GM19468 (cell line): ENCODE results near the gene C18orf63.
A peak's percentile ranks its signal among the peaks of the same experiment; 100 is the strongest.
"Not testable (repeated sequence)": the region's sequence is repeated elsewhere in the genome, so short reads cannot be mapped to it uniquely, and the experiment has no call there.

Source experiments
- ATAC-seq: cut with Tn5 transposase; IDR thresholded peaks from one replicate; pipeline ENCODE4 v1.9.1; 2021; ENCODE audit warnings: mild to moderate bottlenecking, moderate library complexity, moderate number of reproducible peaks; ENCODE audit not compliant: unreplicated experiment; ENCODE audit errors: extremely low read depth

C18orf63 gene

DNA sequence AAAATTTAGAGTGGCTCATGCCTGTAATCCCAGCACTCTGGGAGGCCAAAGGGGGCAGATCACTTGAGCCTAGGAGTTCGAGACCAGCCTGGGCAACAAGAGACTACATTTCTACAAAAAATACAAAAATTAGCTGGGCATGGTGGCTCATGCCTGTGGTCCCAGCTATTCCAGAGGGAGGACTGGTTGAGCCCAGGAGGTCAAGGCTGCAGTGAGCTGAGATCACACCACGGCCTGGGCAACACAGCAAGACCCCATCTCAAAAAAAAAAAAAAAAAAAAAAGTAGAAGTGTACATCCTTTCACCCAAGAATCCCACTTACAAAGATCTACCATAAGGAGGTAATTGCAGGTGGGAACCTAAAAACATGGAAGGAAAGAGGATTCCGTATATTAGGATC, 30.1 kb upstream of the C18orf63 start:
- ATAC-seq, result not testable (repeated sequence)

DNA sequence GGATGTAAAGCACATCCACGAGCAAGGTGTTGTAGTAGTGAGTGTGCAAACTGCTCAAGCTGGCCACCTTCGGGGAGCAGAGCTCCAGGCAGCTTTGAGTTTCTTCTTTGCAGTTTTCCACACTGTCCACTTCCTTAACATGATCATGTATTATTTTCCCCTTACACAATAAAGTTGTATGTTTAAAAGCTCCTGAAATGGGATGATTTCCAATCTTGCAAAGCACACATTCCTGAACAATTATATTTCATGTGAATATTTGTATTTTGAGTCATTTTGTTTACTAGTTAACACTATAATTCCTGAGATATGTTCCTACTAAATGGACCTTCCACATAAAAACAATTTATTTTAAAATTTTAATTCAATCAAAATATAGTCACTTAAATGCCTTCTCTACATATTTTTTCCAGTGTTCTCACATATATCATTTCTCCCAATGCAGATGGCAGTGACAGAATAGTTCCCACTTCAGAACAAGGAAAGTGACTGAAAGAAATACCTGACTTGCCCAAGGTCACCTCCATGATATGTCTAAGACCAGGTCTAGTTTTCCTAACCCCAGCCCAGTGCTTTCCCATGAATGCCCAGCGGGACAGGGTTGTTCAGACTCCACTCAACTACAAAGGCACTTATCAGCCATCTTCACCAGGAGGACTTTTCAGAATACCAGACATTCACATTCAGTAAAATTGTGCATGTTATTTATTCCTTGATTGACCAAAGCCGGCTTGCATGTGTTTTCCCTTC, 29.4 kb upstream of the C18orf63 start:
- ATAC-seq, result no peak

DNA sequence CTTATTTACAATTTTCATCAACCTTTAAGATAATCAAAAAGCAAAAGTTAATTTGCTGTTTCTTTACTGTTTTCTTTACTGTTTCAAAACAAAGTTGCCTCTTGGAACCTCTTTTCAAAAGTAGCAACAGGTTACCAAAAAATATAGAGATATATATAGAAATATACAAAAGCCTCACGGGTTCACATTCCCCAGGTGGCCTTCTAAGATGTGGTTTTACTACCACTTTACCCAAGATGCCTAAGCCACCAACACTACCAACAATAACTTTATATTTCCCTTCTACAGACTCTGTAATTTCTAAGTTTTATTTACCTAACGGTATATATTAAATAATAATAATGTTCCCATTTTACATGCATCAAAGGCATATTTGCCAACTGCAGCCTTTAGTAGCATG, 28.8 kb upstream of the C18orf63 start:
- no peak for ATAC-seq

DNA sequence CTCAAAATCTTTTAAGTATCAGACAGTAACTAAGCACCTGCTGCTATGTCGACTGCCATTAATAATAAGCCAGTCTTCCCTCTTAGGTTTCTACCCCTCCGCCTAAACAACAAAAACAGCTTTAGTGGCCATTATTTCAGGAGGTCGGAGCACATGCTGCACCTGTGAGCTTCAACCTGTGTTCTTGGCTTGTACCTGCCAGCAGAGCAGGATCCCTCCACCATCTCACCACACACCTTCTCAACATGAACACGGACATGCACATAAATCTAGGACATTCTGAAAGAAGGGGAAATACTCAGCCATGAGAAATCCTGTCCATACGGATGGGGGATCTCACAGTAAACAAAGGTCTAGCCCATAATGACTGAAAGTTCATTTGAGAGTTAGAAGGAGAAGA, 27.6 kb upstream of the C18orf63 start:
- no peak for ATAC-seq

DNA sequence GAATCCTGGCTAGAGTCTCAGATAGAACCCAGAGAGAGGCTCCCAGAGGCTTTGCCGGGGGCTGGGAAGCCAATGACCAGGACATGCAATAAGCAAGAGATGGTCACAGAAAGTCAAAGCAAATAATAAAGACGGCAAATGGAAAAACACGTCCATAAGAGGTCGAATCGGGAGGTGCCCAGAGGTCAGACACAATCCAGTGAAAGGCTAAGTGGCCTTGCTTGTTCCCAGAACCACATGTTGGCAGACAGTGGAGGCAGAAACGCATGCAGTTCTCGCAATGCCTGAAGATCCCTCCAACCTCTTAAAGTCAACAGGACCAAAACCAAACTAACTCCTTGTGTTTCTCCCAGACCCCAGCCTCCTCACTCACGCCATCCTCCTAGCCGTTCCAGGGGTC, 26.9 kb upstream of the C18orf63 start:
- no peak for ATAC-seq

DNA sequence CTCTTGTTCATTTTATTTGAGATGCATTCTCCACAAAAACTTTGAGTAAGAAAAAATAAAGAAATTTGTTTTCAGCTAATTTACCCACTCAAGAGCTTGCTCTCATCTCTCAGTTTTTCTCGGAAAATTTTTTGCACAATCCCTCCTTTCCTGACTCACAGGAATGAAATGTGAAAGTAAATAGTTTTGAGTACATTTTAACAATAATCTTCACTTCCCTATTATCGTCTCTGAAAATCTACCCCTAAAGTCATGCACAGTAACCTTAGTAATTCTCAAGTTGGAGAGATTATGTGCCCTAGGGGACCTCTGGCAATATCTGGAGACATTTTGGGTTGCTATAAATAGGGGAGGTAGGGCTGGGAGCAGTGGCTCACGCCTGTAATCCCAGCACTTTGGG, 26.5 kb upstream of the C18orf63 start:
- ATAC-seq, result no peak

DNA sequence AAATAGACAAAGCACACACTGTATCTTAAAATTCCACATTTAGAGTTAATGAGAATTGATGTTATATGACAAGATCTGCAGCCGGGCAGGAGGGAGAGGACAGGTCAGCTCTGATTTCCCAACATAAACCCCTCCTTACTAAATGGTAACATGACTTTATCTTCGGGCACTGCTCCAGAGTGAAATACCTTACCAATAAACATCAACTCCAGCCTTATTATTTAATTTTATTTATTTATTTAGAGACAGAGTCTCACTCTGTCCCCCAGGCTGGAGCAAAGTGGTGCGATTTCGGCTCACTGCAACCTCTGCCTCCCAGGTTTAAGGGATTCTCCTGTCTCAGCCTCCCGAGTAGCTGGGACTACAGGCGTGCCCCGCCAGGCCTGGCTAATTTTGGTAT, 25.6 kb upstream of the C18orf63 start:
- no peak for ATAC-seq

DNA sequence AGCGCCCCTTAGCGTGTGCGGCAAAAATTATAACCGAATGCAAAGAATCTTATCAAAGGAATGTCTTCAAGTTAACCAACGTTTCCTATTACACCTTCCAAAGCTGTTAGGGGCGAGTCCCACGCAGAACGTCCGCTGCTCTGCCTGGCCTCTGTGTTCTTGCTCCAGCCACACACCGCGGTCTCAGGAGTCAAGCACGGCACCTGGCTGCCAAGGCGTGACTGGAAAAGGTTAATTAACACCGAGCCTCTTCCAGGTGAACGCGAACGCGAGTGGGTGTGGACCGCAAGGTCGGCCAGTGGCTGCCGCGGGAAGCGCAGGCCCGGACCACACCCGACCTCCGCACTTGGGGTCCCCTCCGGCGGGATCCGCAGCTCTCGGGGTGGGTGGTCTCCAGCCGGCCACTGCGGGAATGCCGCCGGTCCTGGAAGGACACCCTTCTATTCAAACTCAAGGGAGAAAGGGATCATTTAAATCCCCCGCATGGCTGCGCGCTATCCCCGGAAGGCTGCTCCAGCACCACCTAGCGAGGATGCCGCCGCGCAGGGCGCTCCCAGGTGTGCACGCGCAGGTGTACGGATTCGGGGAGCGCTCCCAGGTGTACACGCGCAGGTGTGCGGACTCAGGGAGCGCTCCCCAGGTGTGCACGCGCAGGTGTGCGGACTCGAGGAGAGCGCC, 24.7 kb upstream of the C18orf63 start:
- ATAC-seq, result no peak

DNA sequence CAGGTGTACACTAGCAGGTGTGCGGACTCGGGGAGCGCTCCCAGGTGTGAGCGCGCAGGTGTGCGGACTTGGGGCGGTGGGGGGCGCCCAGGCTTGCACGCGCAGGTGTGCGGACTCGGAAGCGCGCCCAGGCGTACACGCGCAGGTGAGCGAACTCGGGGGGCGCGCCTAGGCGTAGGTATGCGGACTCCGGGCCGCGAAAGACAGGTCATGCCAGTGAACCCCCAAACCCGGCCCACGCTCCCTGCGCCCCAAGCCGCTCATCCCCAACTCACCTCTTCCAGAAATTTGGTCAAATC, 24.2 kb upstream of the C18orf63 start:
- ATAC-seq, result no peak

DNA sequence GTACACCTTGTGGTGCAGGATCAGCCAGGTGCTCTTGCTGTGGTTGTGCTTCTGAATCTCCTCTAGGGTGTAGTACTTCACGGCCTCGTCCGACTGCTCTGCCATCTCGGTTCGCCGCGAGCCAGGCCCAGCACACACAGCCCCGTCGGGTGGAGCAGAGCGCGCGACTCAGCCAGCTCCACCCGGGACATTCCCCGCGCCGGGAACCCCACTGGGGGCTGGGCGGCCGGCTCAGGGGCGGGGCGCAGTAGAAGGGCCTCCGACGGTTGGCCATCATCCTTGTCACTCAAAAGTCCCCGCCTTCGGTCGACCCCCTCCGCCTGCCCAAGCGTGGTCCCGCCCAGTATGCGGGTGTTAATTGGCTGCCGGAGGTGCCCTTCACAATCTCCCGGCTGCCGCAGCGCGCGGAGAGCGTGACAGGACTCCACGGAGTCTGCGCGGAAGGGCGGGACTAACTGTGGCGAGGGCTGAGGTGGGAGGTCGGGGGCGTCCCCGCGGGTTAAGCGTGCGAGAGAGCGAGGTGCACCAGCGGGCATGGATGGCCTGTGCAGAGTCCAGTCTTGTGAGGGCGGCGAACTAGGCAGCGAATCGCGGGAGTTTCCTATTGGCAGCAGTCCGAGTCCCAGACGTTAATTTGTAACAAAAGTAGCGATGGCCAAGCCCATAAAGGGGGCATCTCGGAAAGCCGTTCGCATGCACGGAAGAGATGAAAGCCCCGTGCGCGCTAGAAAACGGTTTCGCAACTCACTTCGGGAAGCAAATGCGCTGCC, 23.7 kb upstream of the C18orf63 start, which contains the start of gene CYB5A:
CYB5A (minus strand) TSS at position 193 of the 770 bp plus-strand sequence; CDS start at position 105, 88 bp downstream.
- peak; percentile 99 for ATAC-seq

DNA sequence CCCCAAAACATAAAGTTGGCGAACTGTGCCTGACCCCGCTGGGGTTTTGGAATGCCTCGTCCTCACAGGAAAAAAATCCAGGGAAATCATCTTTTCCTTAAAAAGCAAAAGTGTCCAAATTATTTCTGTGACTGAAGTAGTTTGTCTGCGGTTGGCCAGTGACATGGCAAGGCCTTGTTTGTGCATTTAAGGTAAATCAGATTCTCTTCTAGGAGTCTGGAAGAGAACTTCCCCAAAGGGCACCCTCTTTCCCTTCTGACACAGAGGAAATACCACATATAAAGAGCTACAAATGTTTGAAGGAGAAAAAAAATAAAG, 23.1 kb upstream of the C18orf63 start:
- no peak for ATAC-seq

DNA sequence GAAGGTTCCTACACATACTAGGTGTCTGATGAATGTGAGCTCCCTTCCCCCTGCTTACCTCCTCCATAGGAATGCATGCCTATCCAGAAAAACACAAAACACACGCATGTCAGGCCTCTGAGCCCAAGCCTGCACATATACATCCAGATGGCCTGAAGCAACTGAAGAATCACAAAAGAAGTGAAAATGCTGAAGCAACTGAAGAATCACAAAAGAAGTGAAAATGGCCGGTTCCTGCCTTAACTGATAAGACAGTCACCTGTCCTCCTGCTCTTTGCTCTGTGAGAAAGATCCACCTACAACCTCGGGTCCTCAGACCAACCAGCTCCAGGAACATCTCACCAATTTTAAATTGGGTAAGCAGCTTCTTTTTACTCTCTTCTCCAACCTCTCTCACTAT, 22.7 kb upstream of the C18orf63 start:
- ATAC-seq, result not testable (repeated sequence)

DNA sequence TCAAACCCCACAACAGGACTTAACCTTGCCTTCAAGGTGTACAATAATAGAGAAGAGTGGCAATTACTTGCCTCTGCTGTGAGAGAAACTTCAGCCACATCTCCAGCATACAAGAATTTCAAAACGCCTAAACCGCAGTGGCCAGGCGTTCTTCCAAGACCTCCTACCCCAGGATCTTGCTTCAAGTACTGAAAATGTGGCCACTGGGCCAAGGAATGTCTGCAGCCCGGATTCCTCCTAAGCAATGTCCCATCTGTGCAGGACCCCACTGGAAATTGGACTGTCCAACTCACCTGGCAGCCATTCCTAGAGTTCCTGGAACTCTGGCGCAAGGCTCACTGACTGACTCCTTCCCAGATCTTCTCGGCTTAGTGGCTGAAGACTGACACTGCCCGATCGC, 21.1 kb upstream of the C18orf63 start:
- no peak for ATAC-seq

DNA sequence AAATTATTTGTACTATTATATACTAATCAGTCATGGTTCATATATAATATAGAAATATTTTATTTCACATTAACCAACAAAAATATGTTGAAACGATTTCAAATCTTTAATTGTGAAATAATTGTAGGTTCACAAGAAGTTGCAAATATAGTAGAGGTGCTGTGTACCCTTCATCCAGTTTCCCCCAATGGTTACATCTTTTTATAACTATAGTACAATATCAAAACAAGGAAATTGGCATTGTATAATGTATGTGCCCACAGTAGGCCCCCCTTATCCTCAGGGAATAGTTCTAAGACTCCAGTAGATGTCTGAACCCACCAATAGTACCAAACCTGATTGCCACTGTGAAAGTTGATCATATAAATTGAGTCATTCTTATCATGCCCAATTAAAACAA, 16.5 kb upstream of the C18orf63 start:
- ATAC-seq, result no peak

DNA sequence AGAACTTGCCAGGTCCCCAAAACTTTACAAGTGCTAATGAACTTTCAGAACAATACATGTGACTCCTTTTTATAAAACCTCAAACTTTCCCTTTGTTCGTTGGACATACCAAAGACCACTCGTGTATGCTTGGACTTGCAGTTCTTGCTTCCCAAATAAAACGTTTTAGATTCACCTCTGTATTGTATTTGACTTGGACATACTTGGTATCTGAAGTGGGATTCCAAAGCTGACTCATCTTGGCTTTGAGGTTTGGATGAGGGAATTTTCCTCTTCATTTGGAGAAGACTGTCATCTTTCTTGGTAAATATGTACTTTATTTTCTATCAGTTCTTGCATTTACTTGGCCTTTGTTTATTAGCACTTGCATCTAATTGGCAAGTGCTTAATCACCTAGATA, 15.9 kb upstream of the C18orf63 start:
- ATAC-seq, result no peak

DNA sequence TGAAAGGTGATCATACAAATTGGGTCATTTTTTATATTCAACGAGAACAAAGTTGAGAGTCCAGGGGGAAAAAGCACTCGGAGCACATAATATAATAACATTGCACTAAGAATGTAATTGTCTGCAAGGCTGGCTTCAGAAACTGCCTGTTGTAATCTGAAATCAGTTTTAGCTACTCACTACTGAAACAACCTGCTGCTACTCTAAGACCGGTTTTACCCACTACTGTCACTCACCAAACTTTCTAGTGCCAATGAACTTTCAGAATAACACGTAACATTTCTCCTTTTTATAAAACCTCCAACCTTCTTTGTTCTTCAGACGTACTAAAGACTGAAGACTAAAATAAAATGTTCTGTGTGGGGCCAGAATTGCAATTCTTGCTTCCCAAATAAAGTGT, 12.3 kb upstream of the C18orf63 start:
- ATAC-seq, result no peak

DNA sequence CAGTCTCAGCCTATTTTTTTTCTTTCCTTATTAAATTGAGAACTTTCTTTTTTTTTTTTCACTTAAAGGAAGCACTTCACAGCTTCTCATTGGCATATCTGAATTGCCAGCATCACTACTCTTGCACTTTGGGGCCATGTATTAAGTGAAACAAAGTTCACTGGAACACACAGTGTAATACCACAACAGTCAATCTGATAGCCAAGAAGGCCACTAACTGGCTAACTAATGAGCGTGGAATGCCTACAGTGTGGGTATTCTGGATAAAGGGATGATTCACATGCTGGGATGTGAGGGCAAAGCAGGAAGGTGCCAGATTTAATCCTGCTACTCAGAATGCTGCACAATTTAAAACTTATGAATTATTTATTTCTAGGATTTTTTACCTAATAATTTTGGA, 11.7 kb upstream of the C18orf63 start:
- no peak for ATAC-seq

DNA sequence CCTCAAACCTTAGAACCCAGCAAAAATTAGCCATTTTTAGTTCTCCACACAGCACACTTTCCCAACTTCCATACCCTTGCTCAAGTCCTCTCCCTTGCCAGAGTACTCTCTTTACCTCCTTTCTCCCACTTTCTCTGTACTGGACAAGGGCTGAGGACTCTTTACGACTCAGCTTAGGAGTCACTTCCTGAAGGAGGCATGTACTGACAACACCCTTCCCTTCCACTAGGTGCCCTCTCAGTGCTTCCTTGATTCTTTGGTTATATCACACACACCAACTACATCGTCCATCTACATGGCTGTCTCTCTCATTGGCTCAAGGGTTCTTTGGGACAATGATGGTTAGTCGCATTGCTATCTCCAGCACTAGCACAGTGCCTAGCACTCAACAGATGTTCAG, 5.2 kb upstream of the C18orf63 start:
- peak; percentile 66 for ATAC-seq

DNA sequence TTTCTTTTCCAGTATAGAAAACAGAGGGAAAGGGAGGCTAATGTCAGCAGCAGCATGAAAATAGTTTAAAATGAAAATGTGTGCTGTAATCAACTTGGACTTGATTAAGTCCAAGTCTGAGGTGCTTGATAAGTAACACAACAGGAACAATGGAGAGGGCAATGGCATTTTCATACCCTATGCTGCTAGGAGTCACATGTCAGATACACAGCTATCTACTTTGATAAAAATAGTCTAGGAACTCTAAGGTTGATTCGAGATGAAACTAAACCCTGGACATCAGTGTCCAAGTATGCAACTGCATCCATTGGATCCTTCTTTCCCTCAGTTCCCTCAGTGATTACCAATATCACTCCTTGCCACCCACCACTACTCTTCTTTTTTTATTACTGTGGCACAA, 4.6 kb upstream of the C18orf63 start:
- ATAC-seq, result no peak

DNA sequence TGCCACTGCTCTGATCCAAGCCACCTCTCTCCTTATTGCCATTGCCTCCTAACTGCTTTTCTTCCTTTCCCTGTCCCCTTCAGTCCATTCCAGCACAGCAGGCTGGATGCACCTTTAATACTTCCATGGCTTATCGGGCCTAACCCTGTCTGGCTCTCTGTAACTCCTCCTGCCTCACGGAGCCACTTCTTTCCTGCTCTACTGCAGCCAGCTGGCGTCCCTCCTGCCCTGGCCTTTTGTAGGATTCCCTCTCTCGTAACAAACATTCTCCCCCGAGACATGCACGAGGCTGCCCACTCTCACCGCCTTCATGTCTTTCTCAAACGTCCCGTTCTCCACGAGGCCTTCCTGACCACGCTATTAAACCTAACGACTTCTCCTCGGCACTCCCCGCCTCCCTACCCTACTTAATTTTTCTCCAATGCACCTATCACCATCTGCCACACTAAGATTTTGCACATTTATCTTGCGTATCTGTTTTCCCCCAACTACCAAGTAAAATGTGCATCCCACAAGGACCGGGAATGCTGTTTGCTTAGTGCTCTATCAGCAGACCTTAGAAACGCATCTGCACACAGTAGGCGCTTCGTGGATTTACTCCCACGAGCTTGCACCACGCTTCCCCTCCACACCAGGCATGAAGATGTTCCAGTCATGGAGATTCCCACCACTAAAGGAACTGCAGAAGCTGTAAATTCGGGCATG, 728 bp upstream of the C18orf63 start:
- no peak for ATAC-seq
